ENCODE data around the gene TAS1R1.

Gene TAS1R1

DNA sequence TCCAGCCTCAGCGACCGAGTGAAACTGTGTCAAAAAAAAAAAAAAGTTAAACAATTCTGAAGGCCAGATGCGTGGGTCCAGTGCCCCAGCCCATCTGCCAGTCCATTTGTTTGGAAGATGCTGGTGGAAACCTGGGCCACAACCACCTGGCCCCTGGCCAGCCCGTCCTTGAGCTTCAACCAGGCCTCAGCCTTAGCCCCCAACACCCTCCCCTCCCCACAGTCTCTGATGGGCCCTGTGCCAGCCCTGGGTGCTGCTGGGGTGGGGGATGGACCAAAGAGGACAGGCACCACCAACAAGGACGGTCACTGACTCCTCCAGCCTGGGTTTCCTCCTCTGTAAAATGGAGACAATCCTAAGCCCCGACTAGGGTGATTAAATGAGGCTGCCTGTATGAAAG, 44.1 kb upstream of the TAS1R1 start:
- H3K27ac ChIP-seq: no peak overlapping the region; the same call in 1 of the 2 replicates
- DNase-seq: no peak

DNA sequence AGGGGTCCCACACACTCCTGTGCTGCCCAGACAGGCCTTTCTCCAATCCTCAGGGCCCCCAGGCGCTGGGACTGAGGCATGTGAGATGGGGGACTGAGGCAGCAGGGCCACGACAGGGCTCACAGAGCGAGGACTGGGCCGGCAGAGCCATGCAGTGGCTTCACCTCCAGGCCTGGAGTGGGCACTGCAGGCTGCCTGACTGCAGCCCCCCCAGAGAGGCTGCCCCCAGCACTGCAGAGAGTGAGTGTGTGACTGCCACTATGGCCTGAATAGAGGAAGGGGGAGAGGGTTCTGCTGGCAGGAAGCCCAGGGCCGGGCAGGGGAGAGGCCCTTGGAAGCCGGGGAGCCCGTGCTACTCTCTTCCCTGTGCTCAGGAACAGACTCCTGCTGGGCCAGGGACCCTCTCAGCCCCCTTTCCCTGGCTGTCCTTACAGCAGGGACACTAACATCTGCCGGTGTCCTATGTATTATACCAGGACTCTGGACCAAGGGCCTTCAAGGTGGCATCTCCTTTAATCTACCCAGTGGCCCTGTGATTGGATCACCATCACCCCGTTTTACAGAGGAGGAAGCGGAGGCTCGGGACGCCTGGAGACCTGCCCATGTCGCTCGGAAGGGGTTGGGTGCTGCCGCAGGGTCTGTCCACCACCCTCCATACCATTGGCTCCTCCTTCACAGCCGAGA, 43.4 kb upstream of the TAS1R1 start:
- Histone ChIP-seq H3K9me3 (ENCODE audit: severe bottlenecking) (no peaks in the 10 kb centered on the region), H3K36me3 (no peaks in the 10 kb centered on the region), H3K4me3 (ENCODE audit: low read depth, low read length) (no peak overlapping the region), H3K27ac (peak overlapping the region; percentile 76), H3K27me3 (ENCODE audit: insufficient read depth, low read depth, severe bottlenecking) (no peaks in the 10 kb centered on the region)
- no peak for DNase-seq
- no peak for TF ChIP-seq CTCF (IDR thresholded peaks at IDR 0.05; ENCODE audit: low read depth, low read length)

More for the DNA sequence above, 44.1 kb upstream of the TAS1R1 start:
- no peak for TF ChIP-seq CTCF (IDR thresholded peaks at IDR 0.05; ENCODE audit: low read depth, low read length)
- no peaks in the 10 kb centered on the region for H3K27me3 ChIP-seq (ENCODE audit: insufficient read depth, low read depth, severe bottlenecking)
- no peaks in the 10 kb centered on the region for H3K36me3 ChIP-seq
- H3K4me3 ChIP-seq (ENCODE audit: low read depth, low read length): no peak overlapping the region
- no peaks in the 10 kb centered on the region for H3K9me3 ChIP-seq (ENCODE audit: severe bottlenecking)

- Histone ChIP-seq H3K4me3 (ENCODE audit: low read depth, low read length) (no peak overlapping the region), H3K27me3 (ENCODE audit: insufficient read depth, low read depth, severe bottlenecking) (no peaks in the 10 kb centered on the region), H3K9me3 (ENCODE audit: severe bottlenecking) (no peaks in the 10 kb centered on the region), H3K36me3 (no peaks in the 10 kb centered on the region), H3K27ac (peak overlapping the region; percentile 76)
- peak; percentile 34 for DNase-seq
- no peak for TF ChIP-seq CTCF (IDR thresholded peaks at IDR 0.05; ENCODE audit: low read depth, low read length)
Observed at GRCh38 chr1:6512245-6512907, 42.7 kb upstream of the TAS1R1 start.

DNA sequence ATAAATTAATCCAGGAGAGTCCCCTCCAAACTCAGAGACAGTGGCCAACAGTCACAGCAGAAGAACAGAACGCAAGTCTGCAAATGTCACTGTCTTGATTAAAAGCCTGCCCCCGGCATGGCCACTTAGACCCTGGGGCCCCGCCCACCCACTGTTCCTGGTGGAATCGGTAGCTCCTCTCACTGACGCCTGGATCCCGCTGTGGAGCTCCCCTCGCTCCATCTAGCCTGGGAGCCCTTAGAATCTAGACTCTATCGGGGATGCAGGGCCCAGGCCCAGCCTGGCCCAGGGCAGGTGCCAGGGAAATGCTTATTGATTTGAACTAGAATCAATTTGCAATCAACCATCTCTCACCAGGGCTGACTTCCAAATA, 42.2 kb upstream of the TAS1R1 start:
- H3K4me3 ChIP-seq (ENCODE audit: low read depth, low read length): no peak overlapping the region
- no peaks in the 10 kb centered on the region for H3K27me3 ChIP-seq (ENCODE audit: insufficient read depth, low read depth, severe bottlenecking)
- no peaks in the 10 kb centered on the region for H3K36me3 ChIP-seq
- peak overlapping the region; percentile 76 for H3K27ac ChIP-seq
- TF ChIP-seq CTCF (IDR thresholded peaks at IDR 0.05; ENCODE audit: low read depth, low read length): no peak
- DNase-seq: peak; percentile 57
- no peaks in the 10 kb centered on the region for H3K9me3 ChIP-seq (ENCODE audit: severe bottlenecking)

- peak; percentile 46; the same call in 1 of the 2 replicates for TF ChIP-seq CTCF (IDR thresholded peaks at IDR 0.05; ENCODE audit: low read depth, low read length)
- no peaks in the 10 kb centered on the region for H3K9me3 ChIP-seq (ENCODE audit: severe bottlenecking)
- H3K4me3 ChIP-seq (ENCODE audit: low read depth, low read length): no peak overlapping the region
- peak overlapping the region; percentile 76 for H3K27ac ChIP-seq
- H3K36me3 ChIP-seq: no peaks in the 10 kb centered on the region
- peak; percentile 75 for DNase-seq
- H3K27me3 ChIP-seq (ENCODE audit: insufficient read depth, low read depth, severe bottlenecking): no peaks in the 10 kb centered on the region
Observed at GRCh38 chr1:6513320-6513801, 41.7 kb upstream of the TAS1R1 start.
